ENCODE data around the gene CRYGD.
"Not testable (repeated sequence)": the region's sequence is repeated elsewhere in the genome, so short reads cannot be mapped to it uniquely, and the experiment has no call there.

The CRYGD gene

DNA sequence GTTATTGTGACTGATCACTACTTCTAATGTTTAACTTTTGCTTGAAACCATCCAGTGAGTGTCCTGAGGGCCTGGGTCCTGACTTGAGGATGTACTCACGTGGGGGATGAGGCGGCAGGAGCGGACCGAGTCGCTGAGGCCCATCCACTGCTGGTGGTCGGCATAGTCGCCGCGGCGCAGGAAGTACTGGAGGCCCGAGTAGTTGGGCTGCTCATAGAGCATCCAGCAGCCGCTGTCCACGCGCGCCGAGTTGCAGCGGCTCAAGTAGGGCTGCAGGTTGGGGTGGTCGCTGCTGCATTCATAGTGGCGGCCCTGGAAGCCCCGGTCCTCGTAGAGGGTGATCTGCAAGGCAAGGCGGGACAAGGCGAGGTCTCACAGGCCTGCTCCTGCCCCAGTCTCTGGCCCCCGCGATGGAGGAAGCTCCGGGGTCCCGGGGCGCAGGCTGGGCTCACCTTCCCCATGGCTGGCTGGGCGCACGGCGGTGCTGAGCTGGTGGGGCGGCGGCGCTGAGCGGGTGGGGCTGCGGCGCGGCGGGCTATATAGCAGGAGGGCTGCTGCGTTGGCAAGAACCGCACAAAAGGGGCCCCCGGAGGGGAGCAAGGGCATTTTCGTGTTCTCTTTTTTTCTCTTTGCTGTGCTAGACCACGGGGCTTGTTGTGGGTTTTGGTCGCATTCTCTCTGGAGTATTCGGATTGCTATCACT lies at the start of gene CRYGD:
TSS of gene CRYGD (minus strand) at position 512 of the 703 bp plus-strand sequence. CDS start at position 461, 51 bp downstream.
- not testable (repeated sequence) for DNase-seq

DNA sequence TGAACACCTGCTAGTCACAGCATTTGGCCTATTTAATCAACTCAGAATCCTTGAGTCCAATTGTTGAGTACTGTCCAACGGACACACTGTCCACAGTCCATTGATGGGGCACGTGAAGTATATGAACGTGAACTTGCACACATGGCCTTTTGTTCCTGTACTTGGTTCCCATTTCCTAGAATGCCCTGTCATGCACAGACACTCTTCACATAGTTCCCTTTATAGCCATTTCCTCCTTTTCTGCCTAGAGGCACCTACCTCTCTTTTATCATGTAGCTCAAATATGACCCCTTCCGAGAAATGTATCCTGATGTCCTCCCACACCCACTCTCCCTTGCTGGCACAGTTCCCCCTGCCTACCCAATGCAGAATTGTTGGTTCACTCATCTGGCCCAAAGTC lies 47.8 kb upstream of the CRYGD start:
- peak; percentile 92 for DNase-seq

DNA sequence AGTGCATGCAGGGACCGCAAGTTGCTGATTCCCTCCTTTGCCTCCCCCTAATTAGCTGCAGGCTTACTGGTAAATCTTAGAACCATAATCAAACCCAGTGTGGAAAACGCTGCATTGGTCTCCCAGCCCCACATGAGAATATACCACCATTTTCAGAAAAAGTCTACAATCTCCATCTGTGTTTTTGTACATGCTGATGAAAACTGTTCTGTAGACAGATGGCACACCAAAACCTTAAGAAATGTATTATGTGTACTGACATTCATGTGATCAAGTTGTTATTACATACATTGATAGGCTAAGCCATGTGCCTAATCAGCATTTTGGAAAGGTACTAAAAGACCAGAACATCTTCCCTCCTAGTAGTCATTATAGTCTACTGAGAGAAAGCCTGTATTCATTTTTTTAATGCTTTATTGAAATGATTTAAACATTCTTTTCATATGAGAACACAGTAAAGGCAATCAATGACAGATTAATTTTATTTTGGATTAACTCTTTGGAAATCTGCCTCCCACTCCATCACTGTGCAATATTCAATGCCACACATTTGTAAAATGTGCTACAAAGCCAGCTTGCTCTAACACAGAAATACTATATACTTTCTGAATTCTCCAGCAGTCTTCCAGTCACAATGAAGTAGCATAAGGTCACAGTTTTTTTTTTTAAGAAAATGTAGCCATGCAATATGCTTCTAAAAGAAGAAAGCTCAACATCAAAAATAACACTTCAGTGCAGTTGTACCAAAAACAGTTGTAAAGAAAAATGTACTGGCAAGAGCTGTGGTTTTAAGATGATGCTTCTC lies 40.8 kb upstream of the CRYGD start:
- DNase-seq = no peak

DNA sequence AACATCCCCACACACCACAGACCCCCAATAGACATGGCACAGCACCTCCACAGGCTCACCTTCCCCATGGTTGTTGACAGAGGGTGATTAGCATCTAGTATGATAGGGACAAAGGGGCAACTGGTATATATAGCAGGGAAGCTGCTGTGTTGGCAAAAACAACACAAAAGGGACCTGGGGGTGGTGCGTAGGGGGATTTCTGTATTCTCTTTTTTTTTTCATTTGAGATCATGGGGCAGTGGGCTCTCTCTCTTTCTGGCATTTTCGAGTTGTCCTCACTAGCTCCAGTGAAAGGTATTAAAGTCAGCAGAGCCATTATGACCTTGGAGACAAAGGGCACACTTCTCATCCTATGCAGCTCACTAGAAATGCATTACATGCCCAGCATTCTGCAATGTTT lies 39.2 kb upstream of the CRYGD start, which contains the start of gene CRYGA:
TSS of gene CRYGA (minus strand) at position 101 of the 400 bp plus-strand sequence. CDS start at position 68, 33 bp downstream.
- no peak for DNase-seq

DNA sequence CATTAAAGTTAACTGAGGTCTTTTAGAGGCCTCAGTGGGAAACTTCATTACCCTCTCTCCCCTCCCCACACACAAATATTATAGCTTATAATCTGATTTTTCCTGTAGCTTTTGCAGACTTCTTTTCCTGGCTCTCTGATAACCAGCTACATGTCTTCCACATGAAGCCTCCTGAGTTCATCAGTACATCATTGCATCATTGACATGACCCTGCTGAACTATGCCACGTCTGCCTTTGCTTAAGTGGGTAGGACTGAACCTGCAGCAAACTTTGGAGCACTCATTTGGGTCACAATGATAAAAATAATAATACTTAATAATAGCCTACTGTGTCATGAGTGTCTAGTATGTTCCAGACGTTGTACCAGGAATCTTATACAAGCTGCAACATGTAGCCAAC lies 32.1 kb upstream of the CRYGD start:
- DNase-seq = no peak

DNA sequence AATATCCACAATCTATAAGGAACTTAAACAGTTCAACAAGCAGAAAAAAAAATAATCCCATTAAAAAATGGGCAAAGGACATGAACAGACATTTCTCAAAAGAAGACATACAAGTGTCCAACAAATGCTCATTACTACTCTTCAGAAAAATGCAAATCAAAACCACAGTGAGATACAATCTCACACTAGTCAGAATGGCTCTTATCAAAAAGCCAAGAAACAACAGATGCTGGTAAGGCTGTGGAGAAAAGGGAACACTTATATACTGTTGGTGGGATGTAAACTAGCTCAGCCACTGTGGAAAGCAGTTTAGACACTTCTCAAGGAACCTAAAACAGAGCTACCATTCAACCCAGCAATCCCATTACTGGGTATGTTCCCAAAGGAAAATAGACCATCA lies 28.8 kb upstream of the CRYGD start:
- no peak for DNase-seq

DNA sequence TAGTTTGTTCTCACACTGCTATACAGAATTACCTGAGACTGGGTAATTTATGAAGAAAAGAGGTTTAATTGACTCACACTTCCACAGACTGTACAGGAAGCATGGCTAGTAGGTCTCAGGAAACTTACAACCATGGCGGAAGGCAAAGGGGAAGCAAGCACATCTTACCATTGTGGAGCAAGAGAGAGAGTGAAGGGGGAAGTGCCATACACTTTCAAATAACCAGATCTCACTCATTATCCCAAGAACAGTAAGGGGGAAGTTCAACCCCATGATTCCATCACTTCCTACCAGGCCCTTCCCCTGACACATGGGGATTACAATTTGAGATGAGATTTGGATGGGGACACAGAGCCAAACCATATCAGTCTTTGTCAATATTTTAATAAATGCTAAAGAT lies 26.6 kb upstream of the CRYGD start:
- DNase-seq = peak; percentile 66

DNA sequence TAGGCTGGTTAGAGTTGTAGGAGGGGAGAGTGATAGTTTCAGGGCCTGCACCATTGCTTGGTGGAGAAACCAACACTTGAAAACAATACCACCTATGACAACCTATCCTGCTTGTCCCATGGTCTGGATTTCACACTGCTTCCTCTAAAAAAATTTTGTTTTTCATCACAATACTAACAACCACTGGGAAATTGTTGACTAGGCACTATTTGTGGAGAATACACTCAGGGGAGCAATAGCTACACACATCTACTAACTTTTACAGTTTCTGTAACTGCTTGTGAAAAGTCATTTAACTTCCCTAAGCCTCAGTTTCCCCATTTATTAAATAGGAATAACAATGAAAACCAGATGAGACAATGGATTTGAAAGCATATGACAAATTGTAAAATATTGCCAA lies 25.8 kb upstream of the CRYGD start:
- no peak for DNase-seq

DNA sequence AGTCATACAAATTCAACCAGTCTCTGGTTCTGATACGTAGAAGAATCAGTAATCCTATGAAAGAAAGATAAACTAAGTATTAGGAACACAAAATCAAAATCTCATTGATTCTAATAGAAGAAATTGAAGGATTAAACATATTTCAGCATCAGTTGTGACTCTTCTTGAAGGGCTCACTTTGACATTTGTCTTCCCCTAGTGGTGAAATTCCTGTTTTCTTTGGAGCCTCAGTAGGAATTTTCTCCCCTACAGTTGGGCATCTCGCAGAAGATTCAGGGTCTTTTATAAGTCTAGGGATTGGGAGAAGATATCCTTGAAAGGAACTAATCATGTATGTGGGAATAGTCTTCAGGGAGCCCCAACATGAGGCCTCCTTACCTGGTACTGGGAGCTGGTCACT lies 24.5 kb upstream of the CRYGD start:
- no peak for DNase-seq

DNA sequence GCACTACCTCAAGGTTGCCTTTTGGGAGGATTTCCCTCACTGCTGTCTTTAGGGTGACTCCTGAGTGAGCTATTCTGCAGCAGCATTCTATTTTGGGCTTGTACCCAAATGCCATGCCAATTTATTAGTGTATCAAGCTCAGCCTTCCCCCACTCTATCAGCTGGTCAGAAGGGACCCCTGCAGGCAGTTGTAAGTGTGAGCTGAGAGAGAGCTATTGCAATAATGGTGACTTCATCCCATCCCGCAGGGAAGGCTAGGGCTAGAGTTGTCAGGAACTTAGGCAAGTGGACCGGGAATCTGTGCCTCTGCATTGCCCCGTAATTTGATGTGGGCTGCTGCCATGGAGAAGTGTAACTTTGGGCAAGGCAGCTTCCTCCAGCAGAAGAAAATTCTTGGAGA lies 23.4 kb upstream of the CRYGD start:
- no peak for DNase-seq

DNA sequence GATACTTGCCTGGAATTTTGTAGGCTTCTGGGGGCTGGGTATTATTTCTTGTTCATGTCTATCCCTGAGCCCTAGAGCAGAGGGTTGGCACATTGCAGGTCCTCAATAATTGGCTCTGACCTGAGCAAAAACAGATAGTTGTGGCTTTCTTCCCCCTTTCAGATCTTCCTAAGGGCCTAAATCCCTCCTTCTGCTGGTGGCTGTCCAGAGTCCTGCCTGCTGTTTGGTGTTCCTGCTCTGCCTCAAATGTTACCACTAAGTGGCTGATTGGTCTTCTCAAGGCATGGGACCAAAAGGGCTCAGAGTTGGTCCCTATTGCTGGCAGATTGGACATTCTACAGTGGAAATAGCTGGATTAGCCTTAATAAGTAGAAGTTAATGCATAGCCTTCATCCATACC lies 22.7 kb upstream of the CRYGD start:
- no peak for DNase-seq

DNA sequence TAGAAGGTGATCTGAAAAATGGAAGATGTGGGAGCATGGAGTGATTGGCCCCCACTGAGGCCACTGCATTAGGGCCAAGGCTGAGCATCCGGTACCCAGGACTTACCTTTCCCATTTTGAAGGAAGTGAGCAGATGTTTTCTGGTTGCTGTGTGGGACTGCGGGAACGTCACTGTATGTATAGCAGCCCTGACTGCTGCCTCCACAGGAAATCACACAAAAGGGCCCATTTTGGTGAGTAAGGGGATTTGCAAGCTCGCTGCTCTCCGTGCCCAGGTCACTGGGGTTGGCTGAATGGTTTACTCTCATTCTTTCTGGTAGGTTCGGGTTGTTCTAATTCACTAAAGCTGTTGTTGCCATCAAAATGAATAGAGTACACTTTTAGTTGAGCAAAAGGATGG lies 21.7 kb upstream of the CRYGD start, which contains the start of gene CRYGB:
TSS of gene CRYGB (minus strand) at position 153 of the 400 bp plus-strand sequence. CDS start at position 115, 38 bp downstream.
- no peak for DNase-seq

DNA sequence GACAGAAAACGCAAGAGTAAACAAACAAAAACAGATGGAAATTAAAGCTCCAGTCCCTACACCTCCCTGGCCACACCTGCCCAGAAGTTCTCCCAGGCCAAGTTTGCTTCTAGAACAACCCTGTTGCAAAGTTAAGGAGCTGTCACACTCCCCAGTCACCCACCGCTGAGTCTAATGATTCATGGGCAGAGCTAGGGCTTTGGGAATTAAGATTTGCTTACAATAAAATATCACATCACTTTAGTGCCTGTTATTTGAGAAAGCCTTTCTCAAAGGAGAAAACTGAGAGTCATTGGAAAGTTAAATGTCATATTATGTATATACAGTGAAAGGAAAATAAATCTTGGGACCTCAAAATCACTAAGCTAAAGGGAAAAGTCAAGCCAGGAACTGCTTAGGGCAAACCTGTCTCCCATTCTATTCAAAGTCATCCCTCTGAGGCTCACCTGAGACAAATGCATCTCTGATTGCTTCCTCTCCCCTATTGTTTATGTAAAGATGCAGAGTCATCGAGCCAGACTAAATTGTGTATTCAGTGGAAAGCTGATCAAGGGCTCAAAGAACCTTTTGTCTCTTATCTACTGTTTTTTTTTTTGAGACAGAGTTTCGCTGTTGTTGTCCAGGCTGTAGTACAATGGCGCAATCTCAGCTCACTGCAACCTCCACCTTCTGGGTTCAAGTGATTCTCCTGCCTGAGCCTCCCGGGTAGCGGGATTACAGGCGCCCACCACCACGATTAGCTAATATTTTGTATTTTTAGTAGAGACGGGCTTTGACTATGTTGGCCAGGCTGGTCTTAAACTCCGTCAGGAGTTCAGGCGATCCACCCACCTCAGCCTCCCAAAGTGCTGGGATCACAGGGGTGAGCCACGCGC lies 18.8 kb upstream of the CRYGD start:
- DNase-seq = no peak

DNA sequence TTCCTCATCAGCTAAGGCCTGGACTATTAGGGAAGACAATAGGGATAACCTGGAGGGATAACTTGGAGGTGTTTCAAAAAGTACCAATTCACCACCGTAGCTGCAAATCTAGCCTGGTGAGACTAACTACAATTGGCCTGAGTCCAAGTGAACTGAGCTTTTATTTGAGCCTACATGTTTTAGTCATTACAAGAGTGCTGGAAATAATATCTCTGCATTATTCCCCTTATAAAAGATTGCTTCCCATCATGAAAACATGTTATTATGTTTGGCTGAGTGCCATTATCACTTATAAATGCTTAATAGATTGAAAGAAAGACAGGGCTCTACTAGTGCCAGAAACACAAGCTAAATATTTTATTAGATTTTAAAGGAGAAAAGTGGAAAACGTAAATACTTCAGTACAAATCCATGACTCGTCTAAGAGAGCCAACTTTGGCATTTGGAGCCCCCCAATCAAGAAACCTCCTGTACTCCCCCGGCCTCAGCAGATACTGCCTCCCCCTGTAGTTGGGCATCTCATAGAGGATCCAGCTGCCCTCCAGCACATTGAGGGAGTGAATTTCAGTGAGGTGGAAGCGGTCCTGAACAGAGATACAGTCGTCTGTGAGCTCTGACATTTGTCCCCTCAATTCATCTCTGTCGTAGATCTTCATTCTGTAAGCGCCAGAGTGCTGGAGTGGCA lies 18.1 kb upstream of the CRYGD start:
- DNase-seq = no peak

DNA sequence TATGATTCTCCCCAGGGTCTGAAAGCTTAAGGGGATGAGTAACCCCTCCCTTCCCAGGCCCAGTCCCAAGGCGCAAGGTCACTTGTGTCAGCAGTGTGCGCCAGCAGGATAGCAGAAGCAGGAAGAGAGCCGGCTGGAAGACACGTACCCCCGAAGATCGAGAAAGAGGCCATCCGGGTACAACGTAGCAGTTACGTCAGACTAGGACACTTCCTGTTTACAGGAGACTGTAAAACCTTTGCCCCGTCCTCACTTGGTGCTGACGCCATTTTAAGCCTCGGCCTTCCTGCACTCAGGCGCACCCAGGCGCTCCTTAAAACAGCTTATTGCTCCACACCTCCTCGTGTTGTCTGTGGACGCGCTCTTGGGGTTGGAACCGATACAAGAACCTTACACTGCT lies 15.1 kb upstream of the CRYGD start:
- DNase-seq = no peak

DNA sequence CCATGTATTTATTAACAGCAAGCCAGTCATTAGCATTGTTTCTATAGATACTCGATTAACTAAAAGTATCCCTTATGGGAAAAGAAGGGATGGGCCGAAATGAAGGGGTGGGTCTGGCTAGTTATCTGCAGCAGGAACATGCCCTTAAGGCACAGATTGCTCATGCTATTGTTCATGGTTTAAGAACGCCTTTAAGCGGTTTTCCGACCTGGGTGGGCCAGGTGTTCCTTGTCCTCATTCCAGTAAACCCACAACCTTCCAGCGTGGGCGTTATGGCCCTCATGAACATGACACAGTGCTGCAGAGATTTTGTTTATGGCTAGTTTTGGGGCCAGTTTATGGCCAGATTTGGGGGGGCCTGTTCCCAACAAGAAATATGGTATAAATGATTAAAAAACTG lies 14.0 kb upstream of the CRYGD start:
- DNase-seq = not testable (repeated sequence)

DNA sequence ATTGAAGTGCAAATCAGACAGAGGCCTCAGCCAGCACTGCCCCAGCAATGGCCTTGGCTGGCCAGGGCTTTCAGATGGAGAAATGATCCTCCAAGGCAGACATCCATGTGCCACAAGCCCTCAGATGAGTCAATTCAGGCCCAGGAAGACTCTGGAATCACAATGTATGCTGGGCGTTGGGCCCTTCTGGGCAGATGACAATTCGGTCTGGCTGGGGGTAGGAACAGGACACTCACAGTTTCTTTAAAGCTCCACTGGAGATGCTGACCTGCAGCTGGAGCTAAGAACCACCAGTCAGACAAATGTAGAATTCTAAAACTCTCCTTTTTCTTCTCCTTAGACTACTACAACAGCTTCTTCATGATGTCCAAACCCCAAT lies 12.4 kb upstream of the CRYGD start:
- DNase-seq = no peak

DNA sequence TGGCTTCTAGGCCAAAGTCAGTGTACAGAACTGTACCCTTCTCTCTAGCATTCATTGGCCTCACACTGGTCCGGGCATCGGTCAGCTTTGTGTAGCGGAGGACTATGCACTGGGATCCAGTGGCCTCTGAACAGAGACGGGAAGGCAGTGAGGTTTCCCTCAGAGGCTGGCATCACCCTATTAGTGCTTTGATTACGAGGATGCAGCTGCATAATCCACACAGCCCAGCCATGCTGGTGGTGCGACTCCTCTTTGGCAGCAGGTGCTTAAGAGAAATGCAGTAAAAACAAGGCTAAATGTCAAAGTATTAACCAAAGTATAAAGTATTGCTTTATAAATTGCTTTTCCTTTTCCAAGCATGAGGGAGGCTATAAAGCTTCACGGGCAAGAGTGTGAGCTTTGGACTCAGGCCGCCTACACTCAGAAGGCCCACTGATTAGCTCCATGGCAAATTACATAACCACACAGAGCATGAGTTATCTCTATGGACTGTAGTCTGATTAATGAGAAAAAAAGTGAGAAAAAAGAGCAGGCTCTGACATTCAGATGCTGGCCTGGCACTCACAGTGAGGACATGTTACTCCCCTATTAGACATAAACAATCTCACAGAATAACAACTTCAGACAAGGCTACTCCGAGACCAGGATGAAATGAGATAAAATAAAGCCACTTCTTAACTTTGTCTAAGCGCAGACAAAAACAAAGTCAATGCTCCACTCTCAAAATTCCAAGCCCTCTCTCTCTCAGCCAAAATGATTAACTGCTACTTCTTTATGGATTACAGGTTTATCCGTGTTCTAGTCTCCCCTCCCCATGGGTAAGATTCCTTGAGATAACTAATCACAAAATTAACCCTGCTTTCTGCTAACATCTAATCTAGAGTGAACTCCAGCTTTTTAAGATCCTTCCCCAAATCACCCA lies 11.7 kb upstream of the CRYGD start:
- DNase-seq = no peak

DNA sequence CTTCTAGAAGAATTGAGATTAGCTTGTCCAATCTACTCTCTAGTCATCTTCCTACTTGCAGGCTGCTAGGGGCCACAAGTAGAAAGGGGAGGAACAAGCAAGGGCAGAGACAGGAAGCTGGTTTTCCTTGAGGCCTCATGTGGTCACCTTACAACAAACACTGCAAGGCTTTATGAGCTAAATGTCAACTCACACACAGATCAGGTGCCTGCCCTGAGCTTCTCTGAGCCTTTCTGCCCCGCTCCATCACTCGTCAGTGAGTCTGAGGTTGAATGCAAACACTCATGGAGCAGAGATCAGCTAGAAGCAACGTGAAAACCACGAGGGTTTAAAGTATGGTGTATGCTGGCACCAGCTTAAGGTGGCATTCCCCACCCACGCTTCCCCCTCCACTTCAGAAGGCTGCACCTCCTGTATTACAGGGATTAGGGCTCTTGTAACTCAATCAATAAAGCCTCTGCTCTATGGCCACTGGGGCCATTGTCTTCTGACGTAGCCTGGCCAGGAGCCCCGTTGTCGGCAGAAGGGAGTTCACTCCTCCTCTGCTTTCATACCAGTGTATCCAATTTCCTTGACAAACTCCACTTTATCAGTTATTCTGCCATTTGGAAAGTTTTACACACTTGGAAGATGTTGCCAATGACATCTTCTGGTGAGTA lies 10.7 kb upstream of the CRYGD start:
- peak; percentile 63 for DNase-seq

DNA sequence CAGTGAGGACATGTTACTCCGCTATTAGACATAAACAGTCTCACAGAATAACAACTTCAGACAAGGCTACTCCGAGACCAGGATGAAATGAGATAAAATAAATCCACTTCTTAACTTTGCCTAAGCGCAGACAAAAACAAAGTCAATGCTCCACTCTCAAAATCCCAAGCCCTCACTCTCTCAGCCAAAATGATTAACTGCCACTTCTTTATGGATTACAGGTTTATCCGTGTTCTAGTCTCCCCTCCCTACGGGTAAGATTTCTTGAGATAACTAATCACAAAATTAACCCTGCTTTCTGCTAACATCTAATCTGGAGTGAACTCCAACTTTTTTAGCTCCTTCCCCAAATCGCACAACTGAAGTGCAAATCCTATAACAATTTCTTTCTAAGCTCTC lies 6.4 kb upstream of the CRYGD start:
- no peak for DNase-seq

Measured in GF-D8 (cell line).